Stimulated activated CD8-positive, alpha-beta memory T cell treated with anti-CD3 and anti-CD28 coated beads, Interleukin-7, amount 100 ng/mL, for 1 hour (primary cell): ENCODE data around the gene CMC1.
"Not testable (repeated sequence)": the region's sequence is repeated elsewhere in the genome, so short reads cannot be mapped to it uniquely, and the experiment has no call there.

ENCODE experiments used
- DNase-seq, 2 donors: peaks; one replicate each; pipeline ENCODE4 v3.0.0-alpha.2; 2020; ENCODE audit warnings: low read depth in 2 of 2

The CMC1 gene, protein sequence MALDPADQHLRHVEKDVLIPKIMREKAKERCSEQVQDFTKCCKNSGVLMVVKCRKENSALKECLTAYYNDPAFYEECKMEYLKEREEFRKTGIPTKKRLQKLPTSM

DNA sequence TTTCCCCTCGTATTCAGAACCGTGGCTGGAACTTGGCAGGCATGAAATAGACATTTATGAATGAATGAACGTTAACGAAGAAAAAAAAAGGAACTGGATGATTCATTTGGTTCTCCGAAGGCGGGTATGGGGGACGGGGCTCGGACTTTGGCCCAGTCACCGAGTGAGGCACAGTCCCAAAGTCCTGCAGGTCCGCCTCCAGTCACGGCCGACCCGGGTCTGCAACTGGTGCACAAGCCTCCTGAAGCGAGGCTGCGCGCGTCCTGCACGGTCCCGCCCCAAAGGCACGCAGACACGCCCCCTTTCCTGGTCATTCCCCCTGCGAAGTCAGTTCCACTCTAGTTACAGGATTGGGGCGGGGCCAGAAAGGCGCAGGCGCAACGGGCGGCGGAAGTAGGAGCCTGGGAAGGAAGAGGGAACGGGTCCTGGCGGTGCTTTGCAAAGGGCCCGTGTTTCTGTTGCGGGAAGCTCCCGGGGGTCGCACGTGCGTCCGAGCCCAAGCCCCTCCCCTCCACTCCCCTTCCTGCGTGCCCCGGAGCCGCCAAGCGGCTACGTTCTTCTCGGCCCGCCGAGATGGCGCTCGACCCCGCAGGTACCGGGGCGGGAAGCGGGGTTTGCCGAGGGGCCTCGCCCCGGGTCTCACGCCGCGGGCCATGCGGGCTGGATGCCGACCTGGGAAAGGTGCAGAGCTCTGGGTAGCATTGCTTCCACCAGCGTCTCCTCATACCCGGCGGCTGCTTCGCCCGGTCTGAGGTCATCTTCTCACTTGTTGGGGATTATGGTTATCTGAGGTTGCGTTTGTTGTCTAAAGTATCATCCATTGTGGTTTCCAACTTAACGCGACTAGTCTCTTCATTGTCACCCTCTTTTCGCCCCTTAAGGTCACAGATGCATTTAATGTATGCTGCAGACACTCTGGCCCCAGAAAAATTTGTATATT, at the start of gene CMC1:
TSS of gene CMC1 (plus strand) at position 399 of the 940 bp plus-strand sequence. CDS start at position 574, 175 bp downstream.
- peak; percentile 82 to 84 for DNase-seq

DNA sequence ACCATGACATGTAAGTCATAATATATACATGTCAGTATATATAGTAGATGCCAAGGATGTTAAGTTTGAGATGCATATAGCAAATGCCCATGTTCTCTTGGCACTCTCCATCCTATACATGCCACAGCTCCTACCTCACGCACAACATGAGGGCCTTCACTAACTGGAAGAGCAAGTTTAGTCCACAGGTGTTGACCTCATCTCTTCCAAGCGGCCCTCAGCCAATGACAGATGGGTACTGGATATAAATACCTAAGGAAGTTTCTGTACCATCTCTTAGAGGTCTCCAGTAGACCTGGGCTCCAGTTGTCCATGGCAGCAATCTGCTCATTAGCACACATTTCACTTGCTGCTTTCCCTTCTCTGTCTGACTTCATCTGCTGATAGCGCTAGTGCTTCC, 43.3 kb upstream of the CMC1 start:
- no peak for DNase-seq

DNA sequence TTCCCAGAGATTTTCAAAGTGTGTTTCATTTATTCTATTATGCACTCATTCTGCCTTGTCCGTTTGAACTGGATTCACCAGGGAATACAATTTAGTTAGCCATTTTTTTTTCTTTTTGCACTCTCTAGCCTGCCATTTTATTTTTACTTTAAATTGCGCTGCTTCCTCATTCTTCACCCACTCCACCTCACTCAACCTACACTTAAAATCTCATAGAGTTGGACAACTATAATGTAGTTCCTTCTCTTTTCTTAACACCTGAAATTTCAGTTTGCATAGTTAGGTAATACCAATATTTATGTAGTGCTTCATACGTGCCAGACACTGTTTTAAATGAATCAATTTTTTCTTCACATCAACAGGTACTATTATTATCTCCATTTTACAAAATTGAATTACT, 42.4 kb upstream of the CMC1 start:
- DNase-seq = no peak

DNA sequence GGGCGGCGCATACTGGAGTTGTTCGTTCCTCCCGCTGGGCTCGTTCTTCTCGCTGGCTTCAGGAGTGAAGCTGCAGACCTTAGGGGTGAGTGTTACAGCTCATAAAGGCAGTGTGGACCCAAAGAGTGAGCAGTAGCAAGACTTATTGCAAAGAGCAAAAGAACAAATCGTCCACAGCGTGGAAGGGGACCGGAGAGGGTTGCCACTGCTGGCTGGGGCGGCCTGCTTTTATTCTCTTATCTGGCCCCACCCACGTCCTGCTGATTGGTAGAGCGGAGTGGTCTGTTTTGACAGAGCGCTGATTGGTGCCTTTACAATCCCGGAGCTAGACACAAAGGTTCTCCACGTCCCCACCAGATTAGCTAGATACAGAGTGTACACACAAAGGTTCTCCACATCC, 41.8 kb upstream of the CMC1 start:
- not testable (repeated sequence) for DNase-seq

DNA sequence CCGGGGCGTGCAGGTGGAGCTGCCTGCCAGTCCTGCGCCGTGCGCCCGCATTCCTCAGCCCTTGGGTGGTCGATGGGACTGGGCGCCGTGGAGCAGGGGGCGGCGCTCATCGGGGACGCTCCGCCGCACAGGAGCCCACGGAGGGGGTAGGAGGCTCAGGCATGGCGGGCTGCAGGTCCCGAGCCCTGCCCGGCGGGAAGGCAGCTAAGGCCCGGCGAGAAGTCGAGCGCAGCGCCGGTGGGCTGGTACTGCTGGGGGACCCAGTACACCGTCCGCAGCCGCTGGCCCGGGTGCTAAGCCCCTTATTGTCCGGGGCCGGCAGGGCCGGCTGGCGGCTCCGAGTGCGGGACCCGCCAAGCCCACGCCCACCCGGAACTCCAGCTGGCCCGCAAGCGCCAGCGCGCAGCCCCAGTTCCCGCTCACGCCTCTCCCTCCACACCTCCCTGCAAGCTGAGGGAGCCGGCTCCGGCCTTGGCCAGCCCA, 41.0 kb upstream of the CMC1 start:
- DNase-seq = not testable (repeated sequence)

DNA sequence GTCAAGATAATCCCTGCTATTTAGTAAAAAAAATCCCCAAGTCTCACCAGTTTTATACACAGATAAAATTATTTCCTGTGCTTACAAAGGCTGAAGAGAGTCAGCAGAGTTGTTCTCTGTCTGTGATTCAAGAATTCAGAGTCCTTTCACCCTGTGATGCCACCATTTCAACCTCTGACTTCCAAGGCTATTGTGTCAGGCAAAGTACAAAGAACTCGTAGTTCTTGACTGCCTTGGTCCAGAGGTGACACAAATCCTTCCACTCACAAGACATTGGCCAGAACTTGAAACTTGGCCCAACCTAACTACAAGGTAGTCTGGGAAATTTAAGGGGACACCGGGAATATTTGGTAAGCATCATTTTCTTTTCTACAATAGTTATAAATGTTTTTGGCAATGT, 34.9 kb upstream of the CMC1 start:
- DNase-seq = no peak

DNA sequence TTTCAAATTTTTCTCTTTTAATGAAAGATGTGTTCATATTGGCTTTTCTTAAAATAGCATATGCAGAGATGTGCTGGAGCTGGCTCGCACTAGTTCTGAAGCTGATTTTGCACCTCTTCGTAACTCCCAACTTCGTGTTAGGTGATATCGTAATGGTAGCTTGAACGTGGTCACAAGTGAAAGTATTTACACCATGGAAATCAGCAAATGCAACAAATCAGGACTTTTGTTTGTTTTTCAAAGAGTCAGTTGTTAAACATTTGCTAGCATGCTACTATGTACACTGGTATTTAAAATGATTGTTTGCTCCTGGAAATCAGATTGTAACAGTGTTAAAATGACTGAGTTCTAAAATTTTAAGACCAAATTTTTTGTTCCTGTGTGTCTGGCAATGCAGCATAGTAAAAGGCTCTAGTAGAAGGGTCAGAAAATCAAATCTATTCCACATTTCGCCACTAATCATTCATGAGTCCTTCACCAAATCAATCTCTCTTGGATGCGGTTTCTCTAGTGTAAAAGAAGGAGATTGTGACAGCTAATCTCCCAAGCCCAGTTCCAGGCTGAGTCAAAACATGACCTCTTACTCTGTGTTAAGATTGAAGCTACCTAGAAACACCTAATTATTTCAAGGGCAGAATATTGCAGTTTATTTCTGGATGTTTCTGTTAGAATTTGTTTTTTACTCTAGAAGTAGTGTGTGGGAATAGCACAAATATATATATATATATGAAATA, 34.3 kb upstream of the CMC1 start:
- no peak for DNase-seq

DNA sequence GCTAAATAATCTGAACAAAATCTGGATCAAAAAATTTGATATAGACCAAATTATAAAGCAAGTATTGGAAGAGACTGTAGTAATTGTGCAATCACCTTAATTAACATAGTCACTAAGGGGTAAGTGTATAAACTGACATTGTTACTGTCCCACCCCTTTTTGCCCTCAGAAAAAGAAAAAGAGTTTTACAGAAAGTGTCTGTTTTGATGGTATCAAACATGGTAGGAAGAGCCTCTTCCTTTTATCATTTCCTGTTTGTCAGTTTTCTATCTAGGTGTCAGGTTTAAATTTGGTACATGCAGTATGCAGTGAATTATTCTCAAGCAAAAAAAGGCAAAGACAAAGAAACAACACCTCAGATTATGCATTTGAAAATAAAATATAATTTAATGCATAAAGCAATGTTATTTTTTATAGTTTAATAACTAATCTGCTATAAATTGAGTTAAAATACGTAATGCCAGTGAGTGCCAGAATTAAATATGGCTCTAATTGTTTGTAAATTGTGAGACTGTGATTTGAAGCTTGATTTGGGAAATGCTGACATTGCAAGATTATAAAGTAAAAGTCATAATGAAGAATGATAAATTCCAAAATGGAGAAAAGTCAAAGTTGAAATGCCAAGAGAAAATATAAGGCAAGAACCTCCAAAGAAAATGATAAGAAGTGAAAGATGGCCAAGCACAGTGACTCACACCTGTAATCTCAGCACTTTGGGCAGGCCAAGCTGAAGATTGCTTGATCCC, 30.3 kb upstream of the CMC1 start:
- DNase-seq = no peak

DNA sequence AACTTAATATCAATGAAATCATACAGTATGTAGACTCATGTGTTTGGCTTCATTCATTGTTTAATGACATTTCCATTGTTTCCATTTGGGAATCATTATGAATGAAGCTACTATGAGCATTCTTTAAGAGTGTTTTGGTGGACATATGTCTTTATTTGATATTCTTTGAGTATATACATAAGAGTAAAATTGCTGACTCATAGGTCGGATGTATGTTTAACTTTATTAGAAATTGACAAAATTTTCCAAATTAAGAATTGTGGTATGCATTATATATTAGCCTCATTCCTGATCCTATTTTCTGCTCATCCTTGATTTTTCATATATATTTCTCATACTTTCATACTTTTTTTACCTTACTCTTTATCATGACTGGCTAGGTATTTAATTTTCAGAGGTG, 28.7 kb upstream of the CMC1 start:
- DNase-seq = no peak

DNA sequence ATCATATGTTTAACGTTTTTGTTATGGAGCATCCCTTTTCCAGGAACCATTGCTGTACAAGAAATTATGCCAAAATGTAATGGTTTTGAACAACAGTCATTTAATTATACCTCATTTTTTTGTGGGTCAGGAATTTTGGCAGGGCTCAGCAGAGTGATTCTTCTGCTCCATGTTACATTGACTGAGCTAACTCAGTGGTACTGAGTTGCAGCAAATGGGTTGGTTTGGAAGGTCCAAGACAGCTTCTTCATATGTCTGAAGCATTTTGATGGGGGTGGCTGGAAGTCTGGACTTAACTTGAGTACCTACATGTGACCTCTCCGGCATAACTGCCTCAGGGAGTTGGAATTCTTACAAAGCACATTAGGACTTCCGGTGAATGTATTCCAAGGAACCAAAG, 26.0 kb upstream of the CMC1 start:
- DNase-seq = no peak

DNA sequence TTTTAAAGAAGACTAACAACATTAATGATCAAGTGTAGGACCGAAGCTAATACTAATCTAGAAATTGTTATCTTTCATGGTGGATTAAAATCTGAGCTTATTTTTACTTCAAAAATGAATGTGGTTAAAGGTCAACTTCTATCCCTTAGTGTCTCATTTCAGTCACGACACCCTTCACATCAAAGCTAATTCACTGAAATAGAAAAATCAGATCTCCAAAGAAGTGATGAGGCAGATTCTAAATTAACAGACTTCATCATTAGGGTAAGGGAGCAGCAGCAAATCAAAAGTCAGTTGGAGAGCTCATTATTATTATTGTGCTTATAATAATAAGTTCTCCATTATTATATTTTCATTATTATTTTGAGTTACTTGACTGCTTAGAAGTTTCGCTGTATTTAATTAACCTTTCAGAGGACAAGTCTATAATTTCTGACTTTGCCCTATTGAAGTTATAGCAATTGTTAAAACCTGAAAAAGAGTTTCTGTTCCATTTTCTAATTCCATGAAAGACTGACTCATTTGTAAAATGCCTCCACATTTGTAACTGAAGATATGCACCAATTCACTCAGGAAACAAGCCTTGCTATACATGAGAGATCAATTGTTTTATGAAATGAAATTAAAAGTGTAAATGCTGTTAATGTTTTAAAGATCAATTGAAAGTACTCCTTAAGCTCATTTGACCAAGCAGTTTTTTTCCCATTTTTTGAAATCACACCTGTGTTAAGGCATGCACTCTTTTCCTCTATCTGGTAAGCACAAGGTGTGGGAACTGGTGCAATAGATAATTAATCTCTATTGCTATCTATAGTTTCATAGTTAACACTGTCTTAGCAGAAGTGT, 23.1 kb upstream of the CMC1 start:
- DNase-seq = no peak

DNA sequence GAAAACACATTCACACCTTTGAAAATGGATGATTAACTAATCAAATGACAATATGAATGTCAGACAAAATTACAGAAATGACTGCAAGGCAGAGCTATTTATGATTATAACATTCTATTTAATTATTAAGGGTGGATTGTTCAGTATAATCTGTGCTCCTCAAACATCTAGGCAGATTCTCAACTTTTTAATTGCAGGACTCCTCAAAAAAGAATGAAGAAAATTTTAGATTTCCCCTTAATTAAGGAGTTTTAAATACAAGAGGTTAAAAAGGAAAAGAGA, 22.6 kb upstream of the CMC1 start:
- no peak for DNase-seq

DNA sequence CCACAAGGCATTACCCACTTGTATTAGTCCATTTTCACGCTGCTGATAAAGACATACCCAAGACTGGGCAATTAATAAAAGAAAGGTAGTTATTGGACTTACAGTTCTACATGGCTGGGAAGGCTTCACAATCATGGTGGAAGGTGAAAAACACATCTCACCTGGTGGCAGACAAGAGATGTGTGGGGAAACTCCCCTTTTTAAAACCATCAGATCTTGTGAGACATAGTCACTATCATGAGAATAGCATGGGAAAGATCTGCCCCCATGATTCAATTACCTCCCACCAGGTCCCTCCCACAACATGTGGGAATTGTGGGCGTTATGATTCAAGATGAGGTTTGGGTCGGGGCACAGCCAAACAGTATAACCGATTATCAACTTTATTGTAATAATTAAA, 17.0 kb upstream of the CMC1 start:
- DNase-seq = no peak

DNA sequence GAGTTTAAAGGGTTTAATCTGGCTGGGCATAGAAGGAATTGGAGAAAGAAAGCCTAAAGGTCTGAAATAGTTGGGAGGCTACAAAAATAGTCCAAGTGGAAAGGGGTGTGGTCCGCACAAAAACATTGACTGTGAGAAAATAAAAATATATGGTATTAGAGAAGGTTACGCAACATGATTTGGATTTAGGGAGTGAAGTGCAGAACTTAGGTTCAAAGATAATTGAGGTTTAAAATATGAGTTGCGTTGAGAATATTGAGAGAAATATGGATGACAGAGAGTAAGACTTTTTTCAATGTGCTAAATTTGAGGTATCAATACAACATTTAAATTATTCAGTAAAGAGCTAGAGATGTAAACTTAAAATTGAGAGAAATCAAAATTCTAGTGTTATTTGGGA, 15.4 kb upstream of the CMC1 start:
- DNase-seq = no peak

DNA sequence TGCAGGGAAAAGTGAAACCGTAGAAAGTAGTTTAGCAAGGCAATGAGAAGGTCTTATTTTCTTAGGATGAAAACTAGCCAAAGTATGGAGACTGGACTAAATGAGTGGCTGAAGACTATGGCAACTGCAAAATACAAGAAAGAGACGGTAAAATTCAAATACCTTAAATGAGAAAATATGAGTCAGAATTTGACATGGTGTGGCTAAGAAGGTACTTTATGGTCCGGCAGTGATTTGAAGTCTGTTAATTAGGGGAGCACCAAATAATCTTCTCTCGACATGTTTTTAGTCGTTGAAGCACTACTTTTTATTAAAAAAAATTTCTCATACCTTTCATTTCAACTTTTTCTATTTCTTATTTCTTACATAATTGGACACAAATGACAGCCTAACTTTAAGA, 12.8 kb upstream of the CMC1 start:
- DNase-seq = no peak

DNA sequence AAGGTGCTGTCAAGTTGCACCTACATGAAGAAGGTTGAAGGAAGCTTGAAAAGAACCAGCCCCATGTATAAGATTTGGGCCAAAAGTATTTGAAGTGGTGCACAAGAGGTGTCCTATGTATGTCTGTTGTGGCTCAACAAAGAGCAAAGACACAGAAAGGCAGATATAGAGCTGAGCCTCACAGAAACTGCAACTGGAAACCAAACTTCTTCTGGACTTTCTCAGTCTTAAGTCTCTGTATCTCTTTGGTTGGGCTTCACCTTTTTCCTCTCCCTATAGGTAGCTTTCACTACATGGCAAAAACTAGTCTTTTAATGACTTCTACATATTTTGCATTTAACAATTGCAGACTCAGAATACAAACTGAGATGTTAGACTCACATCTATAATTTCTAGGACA, 8.8 kb upstream of the CMC1 start:
- DNase-seq = no peak

DNA sequence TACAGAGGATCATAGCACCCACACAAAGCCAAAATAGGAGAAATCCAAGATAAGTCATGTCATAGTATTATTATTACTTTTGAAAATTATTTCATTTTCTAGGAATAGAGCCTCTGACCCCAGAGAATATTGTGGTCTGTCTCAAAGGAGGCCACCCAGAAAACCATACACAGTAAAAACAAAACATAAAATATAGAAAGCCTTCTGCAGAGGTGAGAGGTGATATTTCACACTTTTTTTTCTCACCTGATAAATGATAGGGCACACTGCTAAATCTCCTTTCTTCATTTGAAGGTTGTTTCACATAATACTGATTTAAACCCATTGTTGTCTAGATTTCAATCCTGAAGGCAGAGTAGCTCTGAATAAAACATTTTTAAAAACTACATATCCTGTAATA, 7.0 kb upstream of the CMC1 start:
- no peak for DNase-seq

DNA sequence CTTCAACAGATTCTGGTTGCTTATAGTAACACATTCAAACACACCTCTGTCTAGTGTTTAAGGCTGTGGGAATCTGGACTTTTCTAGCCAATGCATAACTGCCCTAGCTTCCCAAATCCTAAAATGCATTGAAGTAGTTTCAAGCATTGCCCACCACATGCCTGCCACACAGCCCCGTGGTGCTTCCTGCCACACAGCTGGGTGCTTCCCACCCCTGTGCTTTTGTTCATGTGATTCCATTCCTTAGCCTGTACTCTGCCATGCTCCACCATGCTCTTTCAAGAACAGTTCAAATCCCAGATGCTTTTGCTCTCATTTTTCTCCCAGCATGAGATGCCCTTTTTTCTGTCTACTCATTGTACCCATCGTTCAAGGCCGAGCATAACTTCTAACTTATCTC, 2.3 kb upstream of the CMC1 start:
- DNase-seq = no peak

DNA sequence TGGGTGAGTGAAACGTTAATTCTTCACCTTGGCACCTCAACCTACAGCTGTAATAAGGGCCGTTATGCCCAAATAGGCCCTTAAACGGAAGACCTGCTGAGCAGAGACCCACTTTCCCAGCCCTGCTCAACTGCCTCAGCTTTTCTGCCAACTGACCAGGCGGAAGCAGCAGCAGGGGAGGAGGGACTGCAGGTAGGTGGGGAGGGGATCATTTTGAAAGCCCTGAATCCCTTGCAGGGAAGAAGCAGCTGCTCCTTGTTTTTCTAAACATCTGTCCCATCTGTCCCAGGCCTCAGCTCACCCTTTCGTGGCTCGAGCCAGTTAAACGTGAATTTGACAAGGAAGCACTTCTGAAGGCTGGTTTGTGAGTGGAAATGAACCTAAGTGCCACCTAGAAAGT, 978 bp upstream of the CMC1 start:
- DNase-seq = no peak

DNA sequence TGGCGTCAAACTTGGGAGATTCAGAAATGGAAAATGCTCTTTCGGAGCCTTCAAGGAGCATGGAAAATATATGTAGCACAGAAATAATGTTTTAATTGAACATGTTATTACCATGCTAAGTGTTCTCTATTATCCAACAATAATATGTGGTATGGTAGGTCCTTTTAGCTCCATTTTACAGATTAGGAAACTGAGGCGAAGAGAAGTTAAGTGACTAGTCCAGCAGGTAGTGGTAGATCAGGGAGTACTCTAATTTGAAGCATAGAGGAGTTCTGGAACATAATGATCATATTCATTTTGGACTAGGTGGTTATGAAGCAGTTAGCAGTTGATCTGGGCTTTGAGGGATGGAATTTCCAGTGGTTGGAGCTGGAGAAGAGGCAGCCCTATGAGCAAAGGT, 1.1 kb downstream of the CMC1 start:
- no peak for DNase-seq

DNA sequence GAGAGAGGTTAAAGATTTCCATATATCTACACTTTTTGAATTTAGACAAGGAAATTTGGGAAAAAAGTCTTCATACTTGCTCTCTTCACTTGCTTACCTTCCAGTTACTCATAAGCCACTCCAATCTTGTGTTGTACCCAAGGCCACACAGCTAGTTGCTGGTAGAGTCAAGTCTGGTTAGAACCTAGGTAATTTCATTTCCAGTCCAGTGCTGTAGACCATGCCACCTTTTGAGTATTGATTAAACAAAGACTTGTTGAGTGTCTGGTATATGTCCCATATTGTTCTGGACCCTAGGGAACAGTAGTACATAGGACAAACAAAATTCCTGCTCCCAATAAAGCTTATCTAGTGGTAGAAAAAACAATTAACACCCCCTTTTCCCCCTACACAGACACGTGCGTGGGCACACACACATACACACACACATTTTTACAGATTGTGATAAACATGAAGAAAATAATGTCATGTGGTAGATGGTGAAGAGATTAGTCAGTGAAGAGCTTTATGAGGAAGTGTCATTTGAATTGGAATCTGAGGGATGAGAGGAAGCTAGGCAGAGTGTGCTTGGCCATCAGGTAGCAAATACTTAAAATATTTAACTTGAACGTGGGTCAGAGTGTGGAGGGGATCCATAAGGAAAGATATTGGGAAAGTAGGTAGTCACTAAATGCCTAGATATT, 2.1 kb downstream of the CMC1 start:
- no peak for DNase-seq
